Measurements from ENCODE around the gene P2RX7.

The P2RX7 gene

DNA sequence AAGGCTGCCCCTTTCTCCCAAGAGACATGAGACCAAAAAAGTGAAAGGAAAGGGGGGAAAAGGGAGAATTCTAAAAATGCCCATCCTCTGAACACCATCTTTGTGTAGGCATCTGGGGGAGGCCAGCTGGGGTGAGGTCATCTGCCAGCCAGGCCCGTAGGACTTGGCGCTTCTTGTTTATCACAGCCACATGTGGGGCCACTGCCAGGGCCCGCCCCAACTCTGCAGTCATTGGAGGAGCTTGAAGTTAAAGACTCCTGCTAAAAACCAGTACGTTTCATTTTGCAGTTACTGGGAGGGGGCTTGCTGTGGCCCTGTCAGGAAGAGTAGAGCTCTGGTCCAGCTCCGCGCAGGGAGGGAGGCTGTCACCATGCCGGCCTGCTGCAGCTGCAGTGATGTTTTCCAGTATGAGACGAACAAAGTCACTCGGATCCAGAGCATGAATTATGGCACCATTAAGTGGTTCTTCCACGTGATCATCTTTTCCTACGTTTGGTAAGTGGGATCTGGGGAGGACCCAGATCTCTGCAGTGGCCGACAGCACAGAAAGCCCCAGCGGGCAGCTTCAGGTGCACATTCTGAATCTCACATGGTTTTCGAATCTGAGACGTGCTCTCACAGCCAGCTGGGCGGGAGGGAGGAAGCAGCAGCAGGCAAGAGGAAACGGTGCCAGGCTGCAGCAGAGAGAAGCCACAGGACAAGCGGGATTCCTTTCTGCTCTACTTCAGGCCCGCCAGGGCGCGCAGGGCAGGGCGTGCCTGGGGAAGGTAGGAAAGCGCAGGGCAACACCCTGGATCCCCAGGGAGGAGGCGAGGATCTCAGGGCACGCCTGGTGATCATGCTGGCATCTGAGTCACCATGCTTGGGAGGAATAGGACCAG lies at the start of gene P2RX7:
Gene P2RX7, plus strand, starts transcription at position 276 of the 881 bp plus-strand sequence. Its CDS starts 95 bp downstream, at position 371.
- no peak for DNase-seq (ENCODE audit: low read depth)

DNA sequence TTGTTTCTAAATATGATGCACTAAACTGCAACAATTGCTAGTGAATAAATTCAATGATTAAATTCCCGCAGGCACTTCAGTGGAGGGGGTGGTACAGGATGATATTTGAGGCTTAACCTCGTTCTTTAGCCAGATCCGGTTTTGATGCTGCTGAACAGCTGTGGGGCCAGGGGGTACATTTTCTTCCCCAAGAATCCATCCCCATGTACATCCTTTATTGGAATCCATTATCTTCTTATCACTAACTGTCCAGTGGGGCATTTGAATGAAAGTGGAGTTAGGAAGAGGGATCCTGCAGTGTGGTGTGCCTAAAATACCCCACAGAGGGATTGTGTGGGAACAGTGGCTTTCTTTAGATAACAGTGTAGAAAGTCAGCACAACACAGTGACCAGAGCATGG lies 48.4 kb upstream of the P2RX7 start:
- no peak for DNase-seq (ENCODE audit: low read depth)

DNA sequence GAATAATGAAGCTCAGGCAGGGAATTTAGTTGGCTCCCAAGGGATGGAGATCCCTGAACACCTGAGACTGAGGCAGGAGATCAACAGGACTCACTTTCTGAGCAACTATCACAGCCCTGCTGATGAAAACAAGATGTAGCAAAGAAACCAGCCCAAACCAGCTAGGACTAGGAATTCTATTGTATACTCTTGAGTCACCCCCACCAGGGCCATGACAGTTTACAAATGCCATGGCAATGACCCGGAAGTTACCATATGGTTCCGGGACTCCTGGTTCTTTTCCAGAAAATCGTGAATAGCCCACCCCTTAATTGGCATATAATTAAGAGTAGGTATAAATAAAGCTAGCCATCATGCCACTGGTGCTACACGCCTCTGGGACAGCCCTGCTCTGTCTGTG lies 47.6 kb upstream of the P2RX7 start:
- no peak for DNase-seq (ENCODE audit: low read depth)

DNA sequence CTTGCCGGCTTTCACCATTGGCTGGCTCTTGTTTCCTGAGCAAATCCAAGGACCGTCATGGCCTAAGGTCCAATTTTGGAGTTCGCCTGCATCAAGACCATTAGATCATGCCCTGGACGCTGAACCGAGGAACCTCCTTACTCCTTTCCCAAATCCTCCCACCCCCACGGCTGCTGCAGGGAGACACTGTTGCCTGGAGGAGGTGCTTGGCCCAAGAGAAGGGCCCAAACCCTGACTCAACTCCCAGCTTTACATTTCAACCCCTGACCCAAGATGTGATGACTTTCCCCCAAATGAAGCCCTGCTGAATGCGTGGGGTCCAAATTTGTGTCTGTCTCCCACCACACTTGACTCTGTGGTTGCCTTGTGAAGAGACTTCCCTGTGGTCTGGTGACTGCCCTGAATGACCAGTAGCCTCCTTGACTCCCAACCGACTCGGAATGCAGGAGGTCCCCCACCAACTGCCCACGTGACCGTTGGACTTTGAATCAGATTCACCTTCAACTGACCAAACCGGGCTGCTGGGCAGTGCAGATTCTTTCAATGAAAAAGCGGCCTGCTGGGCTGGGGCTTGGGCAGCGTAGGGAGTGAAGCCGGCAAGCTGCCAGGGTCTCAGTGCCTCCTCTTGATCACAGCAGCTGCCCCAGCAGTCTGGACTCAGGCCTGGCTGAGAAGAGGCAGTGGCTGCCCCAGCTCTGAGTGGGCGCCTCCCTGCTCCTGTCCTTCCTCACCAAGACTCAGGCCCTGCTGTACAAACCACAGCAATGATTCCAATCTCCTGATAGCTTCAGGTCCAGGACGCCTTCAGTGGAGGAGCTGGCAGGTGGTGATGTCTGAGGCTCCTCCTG lies 46.9 kb upstream of the P2RX7 start:
- DNase-seq (ENCODE audit: low read depth) = no peak

DNA sequence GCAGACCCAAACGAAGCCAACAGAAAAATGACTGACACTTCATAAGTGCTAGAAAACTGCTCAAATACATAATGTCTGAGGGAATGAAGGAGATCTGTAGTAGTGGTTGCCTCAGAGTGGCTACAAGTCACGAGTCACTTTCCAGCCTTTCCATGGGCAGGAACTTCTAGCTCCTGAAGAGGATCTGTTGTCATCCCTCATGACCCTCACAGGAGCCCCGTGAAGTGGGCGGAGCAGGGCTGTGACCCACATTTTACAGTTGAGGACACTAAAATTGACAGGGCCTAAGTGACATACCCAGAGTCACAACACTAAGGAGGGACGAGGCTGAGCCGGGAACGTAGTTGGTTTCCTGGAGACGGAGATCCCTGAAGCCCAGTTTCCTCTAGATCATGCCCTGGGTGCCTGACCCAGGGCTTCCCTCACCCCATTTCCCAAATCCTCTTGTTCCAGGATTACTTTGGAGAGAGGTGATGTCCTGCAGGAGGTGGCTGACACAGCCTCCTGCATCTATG lies 45.8 kb upstream of the P2RX7 start:
- no peak for DNase-seq (ENCODE audit: low read depth)

DNA sequence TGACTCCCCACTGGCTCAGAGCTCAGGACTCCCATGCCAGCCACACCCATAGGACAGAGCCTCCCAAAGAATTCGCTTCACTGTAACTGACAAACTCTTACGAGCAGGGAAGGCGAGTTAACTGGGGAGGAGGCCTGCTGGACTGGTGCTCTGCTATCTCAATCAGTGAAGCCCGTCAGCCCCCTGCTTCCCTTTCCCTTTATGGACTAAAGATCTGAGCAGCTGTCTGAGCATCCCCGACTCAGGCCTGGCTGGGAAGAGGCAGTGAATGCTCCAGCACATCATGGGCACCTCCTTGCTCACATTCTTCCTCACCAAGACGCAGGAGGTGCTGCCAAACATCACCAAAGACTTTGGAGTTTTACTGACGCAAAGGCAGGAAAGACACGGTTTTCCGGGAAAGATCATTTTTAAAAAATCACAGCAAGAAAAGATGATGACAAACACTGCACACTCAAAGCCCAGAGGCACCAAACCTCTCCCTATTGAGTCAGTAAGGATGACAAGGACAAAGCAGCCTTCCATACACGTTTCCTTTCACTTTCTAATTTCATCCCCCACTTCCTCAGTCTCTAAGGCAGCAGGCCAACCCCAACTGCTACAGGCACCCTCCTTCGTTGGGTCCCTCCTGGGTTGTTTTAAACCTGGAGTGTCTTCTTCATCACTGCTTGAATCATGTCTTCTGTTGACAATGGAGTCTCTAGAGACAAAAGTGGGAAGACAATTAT lies 45.0 kb upstream of the P2RX7 start:
- no peak for DNase-seq (ENCODE audit: low read depth)

DNA sequence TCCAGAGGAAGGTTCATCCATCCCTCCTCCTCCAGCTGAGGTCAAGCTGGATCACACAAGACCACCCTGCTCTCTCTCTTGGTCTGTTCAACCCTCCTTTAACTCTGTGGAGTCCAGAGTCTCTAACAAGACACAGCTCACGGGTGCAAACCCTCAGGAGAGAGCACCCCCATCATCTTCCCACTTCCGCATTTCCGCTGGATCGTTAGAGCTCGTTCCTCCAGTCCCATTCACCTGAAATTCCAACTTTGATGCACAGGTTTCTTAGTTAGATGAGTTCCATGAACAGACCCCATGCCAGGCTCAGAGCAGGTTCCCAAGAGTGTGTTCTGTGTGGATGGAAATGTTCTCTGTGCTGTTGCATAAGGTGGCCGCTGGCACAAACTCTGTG lies 44.5 kb upstream of the P2RX7 start:
- DNase-seq (ENCODE audit: low read depth) = no peak

DNA sequence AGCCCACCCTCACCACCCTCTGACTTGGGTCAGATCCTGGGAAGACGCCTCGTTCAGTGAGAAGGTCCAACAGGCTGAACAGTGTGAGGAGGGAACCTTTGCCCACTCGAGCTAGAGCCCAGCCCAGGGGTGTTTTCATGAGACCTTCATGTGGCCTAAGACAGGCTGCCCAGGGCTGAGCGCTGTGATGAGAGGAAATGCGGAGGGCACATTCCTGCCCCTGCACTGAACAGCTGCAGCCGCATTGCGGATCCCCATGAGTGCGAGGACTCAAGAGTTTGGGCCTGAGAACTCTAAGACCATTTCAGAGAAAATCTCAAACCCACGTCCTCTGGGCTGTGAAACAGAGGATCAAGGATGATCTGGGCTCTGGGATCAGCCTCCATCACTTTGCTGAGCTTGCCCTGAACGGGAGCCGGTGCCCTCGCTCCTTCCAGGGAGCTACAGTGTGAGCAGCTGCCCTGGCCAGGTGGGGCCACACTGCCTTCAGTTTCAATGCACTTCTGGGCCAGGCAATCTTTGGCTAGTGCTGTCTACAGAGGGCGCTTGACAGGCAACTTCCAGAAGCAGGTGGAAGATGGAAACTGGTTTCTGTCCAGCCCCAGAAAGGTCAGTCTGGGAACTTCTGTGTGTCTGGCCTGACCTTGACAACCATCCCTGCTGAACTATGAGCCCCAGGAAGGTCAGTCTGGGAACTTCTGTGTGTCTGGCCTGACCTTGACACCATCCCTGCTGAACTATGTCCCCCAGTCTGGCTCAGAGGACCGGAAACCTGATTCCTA lies 43.5 kb upstream of the P2RX7 start:
- DNase-seq (ENCODE audit: low read depth) = no peak

DNA sequence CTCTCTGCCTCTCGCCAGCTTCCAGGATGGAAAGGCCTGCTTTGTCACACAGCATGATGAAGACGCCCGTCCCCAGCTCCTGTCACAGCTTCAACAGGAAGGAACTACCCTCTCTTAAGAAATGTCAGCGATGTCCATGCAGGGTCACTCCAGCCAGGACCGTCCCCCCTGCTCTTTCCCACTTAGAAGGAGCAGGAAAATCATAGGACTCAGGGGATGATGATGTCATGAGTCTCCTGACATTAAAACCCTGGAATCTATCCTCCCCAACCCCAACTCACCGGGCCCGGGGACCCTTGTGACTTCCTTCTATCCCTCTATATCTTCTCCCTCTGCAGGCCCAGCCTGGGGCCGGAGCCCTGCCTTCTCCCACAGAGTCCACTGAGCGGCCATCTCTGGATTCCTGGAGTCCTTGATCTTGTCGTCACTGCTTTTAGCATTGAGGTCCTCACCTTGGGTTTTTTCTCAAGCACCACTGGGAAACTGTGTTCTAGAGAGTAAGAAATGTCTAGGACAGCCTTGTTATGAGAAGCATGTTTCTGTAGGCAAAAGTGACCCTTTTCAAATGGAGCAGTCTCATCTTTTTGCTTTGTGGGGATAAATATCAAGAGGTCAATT lies 42.8 kb upstream of the P2RX7 start:
- DNase-seq (ENCODE audit: low read depth) = no peak

DNA sequence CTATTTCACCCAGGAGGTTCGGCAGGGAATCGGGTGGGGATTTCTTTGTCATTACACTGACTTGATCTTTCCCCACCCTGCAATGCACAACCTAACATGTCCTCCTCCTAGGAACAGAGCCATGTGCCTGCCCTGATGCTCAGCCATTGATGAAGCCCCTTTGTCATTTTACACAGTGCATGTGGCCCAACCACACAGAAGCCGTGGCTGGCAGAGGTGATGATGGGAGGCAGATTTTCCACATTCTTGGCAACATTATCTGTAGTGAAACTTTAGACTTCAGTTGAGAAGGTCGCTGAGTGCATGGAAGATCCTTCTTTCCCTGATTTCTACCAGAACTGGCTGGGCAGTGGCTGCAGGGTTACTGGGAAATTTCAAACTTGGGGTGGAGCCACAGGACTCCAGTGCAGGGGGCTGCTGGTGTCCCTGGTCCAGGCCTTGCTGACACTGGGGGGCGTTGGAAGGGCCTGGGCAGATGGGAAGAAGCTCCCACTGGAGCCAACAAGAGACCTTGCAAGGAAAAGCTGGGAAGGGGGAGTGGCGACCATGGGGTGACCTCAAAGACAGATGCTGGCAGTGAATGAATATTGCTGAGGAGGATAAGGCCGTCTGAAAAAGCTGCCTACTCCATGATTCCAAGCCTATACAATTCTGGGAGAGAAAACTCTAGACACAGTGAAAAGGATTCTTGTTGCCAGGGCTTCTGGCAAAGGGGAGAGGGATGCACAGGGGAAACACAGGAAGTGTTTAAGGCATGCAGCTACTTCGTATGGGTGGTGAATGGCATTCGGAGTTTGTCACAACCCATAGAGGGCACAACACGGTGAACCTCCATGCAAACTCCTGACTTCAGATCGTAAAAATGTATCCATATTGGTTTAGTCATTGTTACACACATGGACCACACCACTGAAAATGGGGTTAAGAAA lies 41.8 kb upstream of the P2RX7 start:
- DNase-seq (ENCODE audit: low read depth) = no peak

DNA sequence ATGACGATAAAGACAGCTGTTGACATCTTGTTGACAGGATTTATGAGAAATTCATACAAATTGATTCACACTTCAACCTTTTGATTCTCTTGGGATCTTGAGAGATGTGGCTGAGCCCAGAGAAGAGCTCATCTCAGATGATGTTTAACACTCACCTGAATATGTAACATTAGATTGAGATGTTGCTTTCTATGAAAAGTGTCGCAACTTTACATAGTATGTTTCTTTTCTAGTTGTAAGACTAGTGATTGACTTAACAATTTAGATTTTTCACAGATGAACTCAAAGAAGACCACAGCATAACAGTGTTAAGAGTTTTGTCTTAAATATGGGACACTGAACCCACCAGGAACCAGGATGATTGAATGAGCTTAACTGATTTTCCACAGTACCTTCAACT lies 40.6 kb upstream of the P2RX7 start:
- no peak for DNase-seq (ENCODE audit: low read depth)

DNA sequence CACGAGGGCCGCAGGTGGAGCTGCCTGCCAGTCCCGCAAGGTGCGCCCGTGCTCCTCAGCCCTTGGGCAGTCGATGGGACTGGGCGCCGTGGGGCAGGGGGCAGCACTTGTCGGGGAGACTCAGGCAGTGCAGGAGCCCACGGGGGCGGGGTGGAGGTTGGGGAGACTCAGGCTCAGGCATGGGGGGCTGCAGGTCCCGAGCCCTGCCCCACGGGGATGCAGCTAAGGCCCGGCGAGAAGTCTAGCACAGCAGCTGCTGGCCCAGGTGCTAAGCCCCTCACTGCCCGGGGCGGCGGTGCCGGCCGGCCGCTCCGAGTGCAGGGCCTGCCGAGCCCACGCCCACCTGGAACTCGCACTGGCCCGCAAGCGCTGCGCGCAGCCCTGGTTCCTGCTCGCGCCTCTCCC lies 39.2 kb upstream of the P2RX7 start:
- DNase-seq (ENCODE audit: low read depth) = no peak

DNA sequence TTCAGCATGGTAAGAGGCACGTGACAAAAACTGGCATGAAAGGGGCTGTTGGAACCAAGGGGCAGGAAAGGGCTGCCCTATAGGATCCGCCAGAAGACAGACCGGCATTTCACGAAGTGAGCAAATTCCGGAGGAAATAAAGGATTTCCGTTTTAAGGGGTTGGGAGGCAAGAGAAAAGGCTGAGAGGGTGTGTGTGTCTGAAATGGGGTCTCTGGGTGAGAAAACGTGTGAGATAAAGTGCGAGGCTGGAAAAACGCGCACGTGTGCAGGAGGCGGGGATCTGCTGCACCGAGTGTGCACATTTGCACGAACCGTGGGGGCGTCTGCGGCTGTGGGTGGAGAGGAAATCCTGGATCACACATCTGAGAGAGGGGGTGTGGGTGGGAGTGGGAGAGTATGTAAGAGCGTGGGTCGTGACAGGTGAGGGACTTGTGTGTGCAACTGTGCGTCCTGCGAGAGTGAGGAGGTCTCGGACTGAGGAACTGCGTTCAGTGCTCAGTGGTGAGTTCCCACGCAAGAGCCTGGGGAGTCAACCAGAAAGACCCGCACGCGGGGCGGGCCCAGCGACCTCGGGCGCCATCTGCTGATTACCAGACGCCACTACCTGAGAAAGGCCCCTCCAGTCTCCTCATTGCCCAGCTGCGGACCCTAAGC lies 37.0 kb upstream of the P2RX7 start:
- peak; percentile 71 for DNase-seq (ENCODE audit: low read depth)

DNA sequence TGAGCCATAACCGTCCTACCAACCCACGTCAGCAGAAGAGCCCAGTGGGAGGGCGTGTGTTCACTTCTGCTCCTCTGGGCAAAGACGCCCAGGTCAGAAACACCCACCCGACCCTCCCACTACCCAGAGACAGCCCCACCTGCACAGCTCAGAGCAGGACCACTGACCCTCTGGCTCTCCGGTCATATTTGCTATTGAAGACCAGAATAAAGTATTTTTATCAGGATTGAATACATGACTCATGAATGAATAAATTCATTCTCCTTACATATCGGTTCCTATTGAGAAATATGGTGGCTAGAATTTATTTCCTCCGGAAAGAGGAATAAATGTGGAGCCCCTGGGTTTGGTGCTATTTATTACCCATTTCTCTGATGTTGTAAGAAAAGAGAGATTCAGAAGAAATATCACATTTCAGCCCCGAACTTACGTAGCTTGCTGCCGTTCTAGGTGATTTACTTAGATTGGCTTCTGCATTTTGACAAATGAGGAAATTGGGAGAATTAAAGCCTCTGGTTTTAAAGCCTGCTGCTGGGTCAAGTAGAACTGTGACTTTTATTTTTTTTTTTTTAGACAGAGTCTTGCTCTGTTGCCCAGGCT lies 36.4 kb upstream of the P2RX7 start:
- no peak for DNase-seq (ENCODE audit: low read depth)

DNA sequence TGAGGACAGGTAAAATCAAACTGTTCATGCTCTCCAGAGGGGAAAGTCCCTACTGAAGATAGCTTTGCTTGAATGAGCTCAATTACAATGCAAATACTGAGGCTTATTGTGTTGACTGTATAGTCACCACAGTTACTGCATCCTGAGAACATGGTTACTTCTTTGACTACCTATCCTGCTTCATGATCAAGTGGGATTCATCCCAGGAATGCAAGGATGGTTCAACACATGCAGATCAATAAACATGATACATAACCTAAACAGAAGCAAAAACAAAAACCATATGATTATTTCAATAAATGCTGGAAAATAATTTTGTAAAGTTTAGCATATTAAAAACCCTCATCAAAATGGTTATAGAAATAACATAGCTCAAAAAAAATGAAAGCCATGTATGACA lies 32.9 kb upstream of the P2RX7 start:
- DNase-seq (ENCODE audit: low read depth) = no peak

DNA sequence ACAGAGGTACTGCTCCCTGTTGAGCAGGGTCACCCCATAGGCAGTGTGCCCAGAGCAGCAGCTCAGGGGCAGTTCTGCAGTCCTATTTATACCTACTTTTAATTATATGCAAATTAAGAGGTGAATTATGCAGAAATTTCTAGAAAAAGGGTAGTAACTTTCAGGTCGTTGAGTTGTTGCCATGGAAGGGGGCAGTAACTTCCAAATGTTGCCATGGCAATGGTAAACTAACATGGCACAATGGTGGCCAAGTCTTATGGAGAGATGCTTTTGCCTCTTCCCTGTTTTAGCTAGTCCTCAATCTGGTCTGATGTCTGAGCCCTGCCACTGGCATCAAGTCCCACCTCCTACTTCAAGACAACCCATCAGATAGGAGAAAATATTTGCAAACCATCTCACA lies 30.4 kb upstream of the P2RX7 start:
- no peak for DNase-seq (ENCODE audit: low read depth)

DNA sequence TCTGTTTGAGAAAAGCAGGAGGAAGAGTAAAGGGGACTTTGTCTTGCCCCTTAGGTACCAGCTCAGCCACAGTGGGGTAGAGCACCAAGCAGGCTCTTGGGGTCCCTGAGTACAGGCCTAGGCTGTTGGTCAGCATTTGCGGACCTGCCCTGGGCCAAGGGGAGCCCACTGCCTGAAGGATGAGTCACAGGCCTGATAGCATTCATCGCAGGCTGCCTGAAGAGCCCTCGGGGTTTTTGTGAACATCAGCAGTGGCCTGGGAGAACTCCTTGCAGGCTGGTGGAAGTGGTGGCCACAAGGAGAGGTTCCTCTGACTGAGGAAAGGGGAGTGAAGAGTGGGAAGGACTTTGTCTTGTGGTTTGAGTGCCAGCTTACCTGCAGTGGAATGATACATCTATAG lies 25.0 kb upstream of the P2RX7 start:
- no peak for DNase-seq (ENCODE audit: low read depth)

DNA sequence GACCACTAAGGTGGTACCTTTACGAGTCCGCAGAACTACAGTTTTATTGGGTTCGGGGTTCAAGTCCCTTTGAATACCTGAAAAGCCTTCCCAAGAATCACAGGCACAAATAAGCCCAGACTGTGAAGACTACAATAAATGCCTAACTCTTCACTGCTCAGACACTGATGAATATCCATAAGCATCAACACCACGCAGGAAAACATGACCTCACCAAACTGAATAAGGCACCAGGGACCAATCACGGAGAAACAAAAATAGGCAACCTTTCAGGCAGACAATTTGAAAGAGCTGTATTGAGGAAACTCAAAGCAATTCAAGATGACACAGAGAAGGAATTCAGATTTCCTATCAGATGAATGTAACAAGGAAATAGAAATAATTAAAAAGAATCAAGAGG lies 24.2 kb upstream of the P2RX7 start:
- no peak for DNase-seq (ENCODE audit: low read depth)
